SU-DHL-6 (cell line): ENCODE measurements around the gene ZDHHC1.

Experiments used
- EZH2phosphoT487 ChIP-seq: fragments of 200-600 bp; sonication (generic), shearing (Covaris generic); conservative IDR thresholded peaks from 2 replicates; pipeline ENCODE4 v1.6.1; 2018; ENCODE audit warnings: mild to moderate bottlenecking, antibody characterized with exemption, low read length, moderate library complexity, mixed read lengths
- TF ChIP-seq, protein P1 (sequence below): fragments of 200-600 bp; sonication (generic); IDR thresholded peaks from one replicate; pipeline ENCODE4 v1.5.1; 2017; ENCODE audit warnings: antibody characterized with exemption, mild to moderate bottlenecking, low read length, moderate library complexity; ENCODE audit not compliant: insufficient read depth, poor library complexity, severe bottlenecking

DNA sequence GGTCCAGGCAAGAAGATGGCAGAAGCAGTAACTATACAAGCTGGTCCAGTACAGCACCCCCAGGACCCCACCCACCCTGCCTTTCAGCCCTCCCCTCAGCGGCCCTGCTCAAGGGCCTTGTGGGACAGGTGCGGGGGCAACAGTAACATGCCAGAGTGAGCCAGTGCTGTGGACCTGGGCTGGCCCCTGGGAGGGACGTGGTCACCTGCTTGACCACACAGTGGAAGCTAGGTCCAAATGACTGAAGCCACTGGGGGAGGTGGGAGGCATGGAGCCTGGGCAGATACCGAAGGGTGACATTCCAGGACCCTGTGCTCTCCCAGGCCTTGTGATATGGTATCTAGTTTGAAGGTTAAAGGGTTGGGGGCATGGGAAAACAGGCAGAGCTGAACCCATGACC lies 47.4 kb upstream of the ZDHHC1 start:
- TF ChIP-seq, protein P1, sequence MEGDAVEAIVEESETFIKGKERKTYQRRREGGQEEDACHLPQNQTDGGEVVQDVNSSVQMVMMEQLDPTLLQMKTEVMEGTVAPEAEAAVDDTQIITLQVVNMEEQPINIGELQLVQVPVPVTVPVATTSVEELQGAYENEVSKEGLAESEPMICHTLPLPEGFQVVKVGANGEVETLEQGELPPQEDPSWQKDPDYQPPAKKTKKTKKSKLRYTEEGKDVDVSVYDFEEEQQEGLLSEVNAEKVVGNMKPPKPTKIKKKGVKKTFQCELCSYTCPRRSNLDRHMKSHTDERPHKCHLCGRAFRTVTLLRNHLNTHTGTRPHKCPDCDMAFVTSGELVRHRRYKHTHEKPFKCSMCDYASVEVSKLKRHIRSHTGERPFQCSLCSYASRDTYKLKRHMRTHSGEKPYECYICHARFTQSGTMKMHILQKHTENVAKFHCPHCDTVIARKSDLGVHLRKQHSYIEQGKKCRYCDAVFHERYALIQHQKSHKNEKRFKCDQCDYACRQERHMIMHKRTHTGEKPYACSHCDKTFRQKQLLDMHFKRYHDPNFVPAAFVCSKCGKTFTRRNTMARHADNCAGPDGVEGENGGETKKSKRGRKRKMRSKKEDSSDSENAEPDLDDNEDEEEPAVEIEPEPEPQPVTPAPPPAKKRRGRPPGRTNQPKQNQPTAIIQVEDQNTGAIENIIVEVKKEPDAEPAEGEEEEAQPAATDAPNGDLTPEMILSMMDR, result no peak
- TF ChIP-seq EZH2phosphoT487, result no peak
